GM19395 (cell line): ENCODE data around the gene TBL1X.
"Not testable (repeated sequence)": the region's sequence is repeated elsewhere in the genome, so short reads cannot be mapped to it uniquely, and the experiment has no call there.

ENCODE experiments used
- ATAC-seq: cut with Tn5 transposase; IDR thresholded peaks from one replicate; pipeline ENCODE4 v1.9.1; 2021; ENCODE audit warnings: mild to moderate bottlenecking, moderate library complexity; ENCODE audit not compliant: unreplicated experiment

TBL1X gene

DNA sequence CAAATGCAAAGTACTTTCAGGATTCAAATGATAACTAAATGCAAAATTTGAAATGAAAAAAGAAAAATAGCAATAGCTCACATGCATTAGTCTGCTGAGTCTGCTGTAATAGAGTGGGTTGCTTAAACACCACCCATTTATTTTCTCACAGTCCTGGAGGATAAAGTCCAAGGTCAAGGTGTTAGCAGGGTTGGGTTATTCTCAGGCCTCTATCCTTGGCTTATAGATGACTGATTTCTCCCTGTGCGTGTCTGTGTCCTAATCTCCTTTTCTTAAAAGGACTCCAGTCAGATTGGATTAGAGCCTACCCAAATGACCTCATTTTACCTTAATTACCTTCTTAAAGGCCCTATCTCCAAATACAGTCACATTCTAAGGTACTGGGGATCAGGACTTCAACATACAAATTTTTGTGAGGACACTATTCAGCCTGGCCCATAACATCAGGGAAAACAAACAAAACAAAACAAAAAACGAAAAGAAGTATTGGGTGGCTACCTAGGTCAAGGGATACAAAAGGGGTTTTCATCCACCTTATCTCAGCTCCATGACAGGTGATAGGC lies 6.3 kb upstream of the TBL1X start:
- no peak for ATAC-seq

DNA sequence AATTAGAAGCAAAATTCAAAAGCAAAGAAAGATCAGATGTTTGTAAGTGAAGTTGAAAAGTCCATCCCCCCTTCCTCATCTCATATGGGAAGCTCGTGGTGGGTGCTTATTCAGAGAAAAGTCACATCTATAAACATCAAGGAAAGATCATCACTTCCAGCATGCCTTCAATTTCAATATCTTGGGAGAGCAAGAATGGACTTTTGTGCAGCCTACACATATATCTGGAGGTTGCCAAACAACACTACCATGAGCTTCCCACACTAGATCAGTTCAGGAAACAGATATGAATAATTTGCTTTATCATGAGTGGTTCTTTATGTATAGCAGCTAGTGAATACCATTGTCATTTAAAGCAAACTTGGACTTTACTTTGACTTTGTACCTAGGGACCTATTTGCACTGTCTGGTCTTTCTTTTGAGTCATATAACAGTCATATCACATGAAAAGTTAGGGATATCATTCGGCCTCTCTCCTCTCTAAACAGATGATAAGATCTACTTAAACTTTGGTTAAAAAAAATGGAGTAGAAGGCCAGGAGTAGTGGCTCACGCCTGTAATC lies 5.6 kb upstream of the TBL1X start:
- no peak for ATAC-seq

DNA sequence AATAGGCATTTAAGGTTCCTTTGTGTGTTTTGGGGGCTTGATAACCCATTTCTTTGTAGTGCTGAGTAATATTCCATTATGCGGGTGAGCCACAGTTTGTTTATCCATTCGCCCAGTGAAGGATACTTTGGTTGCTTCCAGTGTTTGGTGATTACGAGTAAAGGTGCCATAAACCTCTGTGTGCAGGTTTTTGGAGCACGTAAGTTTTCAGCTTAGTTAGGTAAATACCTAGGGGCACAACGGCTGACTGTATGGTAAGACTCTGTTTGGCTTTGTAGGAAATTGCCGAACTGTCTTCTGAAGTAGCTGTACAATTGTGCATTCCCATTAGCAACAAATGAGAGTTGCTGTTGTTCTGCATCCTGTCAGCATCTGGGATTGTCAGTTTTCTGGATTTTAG lies 3.8 kb upstream of the TBL1X start:
- no peak for ATAC-seq

DNA sequence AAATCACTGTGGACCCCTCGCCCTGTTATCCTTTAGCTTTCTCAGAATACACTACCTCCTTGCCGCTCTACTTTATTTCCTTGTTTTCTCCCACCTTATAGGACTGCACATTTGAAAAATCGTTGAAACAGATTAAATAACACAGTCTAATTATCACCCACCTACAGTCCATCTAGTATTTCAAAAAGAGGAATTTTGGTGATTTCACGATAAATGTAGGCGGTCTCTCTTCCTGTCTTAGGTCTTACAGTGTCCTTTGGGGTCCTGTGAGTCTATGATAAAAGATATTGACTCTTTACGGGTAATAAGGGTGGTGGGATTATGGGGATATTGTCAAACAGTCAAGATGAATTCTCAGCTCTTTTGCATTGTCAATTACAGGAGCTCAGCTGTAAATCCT lies 2.4 kb upstream of the TBL1X start:
- peak; percentile 7 for ATAC-seq

DNA sequence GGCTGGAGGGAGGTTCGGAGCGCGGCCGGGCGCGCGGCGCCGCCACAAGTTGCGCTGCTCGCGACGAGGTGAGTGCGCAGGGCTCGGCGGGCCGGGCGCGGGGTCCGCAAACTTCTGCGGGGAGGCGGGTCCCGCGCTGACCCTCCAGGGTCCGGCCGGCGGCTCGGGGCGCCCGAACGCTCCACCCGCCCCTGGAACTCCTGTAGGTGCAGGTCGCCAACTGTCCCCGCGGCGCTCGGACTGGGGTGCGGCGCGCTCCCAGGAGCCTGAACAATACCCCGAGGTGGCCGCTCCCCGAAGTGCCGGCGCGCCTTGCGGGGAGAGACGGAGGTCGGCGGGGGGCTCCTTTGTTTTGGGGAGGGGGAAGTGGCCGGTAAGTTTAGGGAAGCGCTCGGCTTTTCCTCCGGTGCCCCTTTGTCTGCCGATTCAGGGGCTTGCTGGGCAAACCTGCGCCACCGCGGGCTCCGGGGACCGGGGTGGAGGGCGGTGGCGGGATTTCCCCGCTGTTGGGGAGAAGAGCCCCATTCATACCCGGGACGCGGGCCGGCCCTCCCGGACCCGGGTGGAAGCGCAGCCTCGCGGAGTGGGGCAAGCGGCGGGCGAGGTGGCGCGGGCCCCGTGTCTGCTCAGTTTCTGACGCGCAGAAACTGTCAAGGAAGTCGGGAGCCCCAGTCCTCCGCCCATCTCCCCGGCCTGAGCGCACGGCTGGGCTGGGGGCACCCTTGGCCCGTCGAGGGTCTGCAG lies 694 bp downstream of the TBL1X start:
- peak; percentile 29 for ATAC-seq

DNA sequence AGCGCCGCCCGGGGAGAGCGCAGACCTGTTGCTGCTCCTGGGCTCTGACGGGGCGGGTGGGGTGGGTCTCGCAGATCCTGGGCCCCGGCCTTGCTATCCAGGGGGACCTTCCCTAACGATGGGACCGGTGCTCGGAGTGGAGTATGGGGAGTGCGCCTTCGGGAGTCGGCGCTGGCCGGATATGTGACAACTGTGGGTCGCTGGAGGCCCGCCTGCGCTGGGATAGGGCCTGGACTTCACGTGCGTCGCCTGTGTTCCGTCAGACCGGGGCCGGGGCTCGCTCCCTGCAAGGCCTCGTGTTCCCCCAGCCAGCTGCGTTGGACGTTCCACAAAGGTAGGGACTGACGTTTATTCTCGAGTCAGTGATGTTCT lies 1.3 kb downstream of the TBL1X start:
- peak; percentile 3 for ATAC-seq

DNA sequence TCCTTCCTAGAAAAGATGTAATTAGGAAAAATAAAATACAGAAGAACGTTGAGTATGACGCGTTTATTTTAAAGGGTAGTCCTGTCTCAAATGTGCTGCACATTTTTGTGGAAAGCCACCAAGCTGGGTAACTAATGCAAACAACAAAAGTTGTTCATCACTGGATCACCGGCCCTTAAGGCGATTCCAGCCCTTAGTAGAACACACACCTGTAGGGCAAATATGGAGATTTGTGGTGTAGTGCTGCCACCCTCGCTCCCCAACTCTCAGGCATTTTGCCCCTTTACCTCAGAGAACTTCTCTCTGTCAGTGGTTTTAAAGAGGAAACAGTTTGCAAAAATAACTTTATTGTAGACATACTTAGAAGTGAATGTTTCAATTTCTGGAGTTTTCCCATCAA lies 1.9 kb downstream of the TBL1X start:
- ATAC-seq = no peak

DNA sequence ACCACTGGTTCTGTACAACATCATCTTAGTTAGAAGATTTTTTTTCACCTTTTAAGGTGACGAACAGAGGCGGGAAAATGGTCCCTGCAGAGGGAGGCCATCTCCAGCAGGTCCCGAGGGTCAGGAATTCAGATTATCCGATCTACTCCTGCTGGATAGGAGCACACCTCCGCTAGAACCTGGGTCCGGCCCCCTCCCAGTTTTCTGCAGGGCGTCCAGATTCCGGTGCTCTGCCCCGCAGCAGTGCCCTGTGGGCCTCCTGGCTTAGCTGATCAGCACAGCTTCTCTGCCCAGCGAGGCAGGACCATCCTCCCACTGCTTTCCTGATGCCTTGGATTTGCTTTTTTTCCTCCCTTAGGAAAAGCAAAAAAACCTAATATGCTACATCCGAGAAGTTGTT lies 2.3 kb downstream of the TBL1X start:
- no peak for ATAC-seq

DNA sequence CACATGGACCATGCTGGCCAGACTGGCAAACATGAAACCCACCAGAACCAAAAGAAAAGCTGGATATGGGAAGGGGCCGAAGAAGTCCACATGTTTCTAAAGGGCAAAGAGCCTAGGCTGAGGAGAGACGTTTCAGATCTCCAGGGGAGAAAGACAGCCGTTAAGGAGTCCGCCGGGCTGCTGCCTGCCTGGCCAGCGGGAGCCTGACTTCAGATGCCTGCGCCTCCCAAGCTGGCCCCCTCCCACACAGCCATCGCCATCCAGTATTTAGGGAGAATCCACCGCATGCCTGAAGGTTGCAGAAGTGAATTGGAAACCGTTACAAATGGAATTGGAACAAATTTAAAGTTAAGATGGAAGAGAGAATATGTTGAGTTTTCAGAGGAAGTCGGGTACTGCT lies 2.9 kb downstream of the TBL1X start:
- no peak for ATAC-seq

DNA sequence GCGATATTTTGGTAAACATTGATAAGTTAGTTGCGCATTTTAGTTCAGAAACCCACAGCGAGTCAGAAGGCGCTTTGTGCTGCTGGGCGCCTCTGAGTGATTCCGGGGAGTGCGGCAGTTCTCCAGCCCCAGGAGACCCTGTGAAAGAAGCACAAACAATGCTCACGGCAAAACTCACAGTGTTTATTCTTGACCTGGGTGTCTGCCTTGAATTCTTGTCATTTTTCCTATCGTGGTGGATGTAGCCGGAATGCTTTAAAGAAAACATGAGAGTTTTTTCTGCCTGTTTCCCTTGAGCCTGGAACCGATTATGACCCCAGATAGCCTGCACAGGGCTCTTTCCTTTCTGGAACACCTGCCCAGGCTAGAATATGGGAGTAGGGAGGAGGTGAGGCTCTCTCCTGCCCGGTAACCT lies 6.7 kb downstream of the TBL1X start:
- ATAC-seq = no peak

DNA sequence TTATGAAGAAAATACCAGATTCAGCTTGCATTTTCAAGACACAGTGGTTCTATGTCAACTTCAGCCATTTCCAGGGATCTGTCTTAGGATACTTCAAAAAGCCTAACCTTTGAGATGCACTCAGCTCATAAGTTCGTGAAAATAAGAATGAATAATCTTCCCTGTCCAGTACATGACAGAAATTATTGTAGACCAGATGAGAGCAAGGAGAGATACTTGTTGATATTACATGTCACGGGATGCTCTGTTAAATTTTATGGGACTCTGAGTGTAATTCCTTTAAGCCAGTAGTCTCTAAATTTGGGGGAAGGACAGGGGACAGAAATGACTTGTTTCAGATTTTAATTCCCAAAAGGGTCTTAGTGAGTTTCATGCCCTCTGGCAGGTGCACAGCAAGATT lies 8.8 kb downstream of the TBL1X start:
- no peak for ATAC-seq

DNA sequence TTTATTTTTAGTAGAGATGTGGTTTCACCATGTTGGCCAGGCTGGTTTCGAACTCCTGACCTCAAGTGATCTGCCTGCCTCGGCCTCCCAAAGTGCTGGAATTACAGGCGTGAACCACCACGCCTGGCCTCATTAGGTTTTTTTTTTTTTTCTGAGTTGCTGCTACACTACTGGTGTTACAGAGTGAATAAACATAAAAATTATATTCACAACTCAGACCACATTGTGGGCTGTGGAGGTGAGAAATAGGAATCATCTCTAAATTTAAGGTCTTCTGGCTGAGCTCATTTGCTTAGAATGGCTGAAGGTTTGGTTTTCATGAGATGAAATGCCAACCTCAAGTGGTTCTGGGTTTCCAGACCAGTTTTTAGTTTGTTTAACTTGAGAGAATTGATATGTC lies 10.6 kb downstream of the TBL1X start:
- ATAC-seq = not testable (repeated sequence)

DNA sequence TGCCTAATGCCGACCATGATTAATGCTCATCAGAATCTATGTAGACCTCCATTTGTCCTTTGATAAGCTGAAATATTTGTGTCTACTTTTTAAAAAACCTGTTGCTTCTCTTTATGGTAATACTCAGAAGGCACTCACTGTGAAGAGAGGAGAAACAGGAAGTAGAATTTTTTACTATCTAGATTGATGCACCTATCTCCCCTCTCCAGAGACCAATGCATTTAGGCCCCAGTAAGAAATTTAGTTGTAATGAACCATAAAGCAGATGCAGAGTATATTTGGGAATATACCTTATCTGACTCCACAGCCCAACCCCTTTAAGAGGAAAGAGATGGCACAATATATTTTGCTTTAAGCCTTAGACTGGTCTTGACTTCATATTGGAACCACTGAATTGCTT lies 11.1 kb downstream of the TBL1X start:
- peak; percentile 54 for ATAC-seq

DNA sequence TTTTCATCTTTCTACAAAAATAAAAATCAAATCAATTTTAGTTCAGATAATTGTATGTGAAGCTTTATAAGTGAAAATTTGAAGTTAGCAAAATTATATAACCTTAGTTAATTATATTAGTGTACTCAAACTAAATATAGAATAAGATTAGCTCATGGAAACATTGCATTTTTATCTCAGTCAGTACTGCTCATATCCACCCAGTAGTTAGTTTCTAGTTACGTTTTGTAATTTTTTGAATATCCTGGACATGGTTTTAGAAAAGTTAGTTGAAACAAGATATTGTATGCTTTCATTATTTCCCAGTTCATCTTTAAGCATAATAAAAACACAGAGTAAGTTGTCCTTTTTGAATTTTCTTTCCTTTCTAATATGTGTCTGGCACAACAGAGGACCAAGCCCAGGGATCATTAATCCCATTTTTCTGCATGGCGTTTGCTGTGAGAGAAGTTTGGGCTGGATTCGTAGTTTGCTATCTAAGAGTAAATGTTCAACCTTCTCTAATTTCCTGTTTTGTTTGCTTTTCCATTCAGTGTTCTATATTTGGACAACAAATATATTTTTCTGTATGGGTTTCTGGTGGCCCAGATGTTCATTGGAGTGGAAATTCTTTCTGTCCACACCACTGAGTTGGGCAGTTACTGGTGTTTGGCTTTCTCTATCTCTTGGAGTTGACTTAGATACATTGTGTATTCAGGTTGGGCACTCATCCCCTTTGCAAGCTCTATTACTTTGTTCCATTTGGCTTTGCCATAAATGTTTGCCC lies 12.1 kb downstream of the TBL1X start:
- no peak for ATAC-seq

DNA sequence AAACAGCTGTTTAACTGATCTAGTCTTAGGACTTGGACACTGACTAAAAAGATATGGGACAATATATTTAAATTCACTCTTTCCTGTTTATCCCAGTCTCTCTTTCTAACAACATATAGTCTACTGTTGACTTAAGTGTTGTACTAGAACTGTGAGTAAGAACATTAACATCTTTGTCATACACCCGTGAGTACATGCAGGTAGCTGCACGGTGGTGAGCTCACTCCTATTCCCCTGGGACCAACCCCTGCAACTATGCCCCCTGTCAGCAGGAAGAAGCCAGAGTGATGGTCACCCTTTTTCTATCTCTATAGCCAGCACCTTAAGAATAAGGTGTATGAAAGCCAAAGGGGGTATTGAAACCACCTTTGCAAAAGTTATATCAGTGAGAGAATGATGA lies 17.6 kb downstream of the TBL1X start:
- no peak for ATAC-seq

DNA sequence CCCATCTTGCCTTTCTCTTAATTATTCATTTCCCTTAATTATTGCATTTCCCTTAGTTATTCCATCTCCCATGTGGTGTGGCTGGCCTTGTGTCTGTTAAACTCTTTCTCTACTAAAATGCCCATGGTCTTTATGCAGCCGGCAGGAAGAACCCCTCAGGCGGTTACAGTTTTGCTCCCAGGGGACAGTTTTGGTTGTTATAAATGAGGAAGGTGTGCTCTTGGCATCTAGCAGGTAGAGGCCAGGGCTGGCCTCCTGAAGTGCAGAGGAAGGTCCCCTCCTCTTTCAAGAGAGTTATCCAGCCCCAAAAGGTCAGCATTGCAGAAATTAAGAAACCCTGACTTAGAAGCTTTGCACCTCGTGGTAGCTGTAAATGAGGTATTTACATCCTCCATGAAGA lies 18.0 kb downstream of the TBL1X start:
- no peak for ATAC-seq

DNA sequence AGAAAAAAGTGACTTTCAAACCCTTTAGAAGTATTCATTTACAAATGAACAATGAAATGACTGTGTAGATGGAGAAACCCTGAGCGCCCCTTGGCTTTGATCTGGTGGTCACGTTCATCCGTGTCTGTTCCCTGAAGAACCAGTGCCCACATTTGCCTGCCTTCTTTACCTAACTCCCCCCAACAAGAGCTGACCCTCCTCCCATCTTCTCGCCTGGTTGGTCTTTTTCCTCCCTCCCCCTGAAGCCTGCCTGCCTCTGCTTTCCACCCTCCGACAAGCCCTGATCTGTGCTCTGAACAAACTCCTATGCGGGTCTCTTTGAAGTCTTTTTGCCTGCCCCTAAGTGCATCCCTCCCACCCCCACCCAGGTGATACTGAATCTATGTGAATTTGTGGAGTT lies 18.5 kb downstream of the TBL1X start:
- no peak for ATAC-seq

DNA sequence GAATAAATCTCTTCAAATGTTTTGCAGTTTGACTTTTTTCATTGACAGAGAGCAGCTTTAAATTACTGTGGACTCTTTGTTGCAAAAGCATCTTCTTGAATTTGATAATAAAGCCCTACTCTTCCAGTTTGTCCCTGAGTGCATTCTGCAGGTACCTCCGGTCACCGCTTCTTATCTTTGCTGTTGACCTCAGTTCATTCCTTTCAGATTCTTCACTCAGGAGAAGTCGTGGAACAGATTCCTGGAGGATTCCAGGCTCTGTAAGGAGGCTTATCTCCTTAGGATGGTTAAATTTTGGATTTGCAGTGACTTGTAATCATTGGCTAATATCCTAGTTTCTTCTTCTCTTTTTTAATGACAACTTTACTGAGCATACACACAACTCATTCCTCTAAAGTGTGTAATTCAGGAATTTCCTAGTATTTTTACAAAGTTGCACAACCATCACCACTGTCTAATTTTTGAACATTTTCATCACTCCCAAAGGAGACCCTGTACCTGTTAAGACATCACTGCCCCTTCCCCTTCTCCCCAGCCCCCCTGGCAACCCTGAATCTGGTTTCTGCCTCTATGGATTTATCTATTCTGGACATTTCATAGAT lies 22.0 kb downstream of the TBL1X start:
- ATAC-seq = no peak

DNA sequence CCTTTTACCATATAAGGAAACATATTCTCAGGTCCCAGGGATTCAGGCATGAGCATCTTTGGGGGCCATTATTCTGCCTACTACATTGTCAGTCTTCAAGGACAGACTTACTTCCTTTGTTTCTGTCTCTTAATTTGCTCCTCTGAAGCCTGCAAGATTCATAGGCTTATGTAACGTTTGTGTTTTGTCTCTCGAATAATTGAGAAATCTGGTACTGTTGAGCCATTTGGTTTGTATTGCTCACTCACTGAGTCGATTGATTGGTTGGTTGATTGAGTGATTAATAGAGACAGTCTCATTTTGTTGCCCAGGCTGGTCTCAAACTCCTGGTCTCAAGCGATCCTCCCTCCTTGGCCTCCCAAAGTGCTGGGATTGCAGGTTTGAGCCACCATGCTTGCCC lies 23.7 kb downstream of the TBL1X start:
- ATAC-seq = no peak

DNA sequence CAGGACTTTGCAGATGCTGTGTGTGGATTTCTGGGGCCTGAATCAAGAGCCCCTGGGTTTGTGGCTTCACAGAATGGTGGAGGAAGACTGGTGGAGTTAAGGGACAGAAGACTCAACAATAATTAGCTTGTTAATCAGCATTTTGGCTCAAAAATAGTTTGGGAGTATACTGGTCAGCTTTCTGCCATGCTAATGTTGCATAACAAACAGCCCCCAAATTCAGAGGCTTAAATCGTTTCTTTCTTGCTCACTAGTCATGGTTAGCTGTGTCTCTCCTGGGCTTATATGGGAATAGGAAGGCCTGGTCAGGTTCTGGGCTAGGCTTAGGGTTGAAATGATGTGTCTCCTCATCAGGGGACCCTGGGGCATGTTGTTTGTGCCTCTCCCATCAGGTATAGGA lies 24.4 kb downstream of the TBL1X start:
- no peak for ATAC-seq

DNA sequence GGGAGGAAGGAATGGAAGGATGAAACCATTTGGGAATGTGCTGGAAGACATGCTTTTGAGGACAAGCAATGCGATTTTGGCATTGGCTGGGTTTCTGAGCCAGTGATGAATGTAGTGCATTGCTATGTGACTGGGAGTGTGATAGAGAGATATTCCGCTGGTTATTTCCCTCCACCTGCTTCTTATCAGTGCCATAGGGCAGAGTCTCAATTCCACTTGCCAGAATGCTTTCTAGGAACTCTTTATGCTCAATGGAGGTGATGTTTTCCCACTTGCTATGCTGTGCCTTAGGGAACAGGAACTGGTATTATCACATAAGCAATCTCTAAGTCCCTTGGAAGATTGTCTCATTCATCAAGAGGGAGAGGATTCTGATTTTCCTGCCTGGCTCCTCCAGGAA lies 28.0 kb downstream of the TBL1X start:
- no peak for ATAC-seq

DNA sequence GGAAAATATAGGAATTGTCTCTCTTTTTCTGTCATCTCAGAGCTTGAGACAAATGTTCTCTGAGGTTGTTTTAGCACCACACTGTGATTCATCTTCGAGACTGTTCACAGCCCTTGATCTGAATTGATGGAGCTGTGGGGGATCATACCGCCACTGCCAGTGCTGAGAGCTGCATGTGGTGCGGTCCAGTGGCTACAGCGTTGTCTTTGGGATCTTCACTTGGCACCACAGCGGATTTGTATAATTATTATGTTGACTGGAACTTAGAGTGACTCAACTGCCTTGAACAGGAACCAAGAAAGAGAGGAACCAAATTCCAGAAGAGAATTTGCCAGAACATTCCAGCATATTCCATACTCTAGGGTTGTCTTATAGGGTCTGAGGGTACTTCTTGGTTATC lies 29.1 kb downstream of the TBL1X start:
- no peak for ATAC-seq
